Measurements from ENCODE around the gene ZMYM2. TPM values are rescaled to one million over a fixed set of nuclear protein-coding genes. Genes with fewer than 3 reads are reported as not detected.

The ZMYM2 gene
- total and polyA plus RNA-seq, 10 of the 15 experiments (the other 5 are each of a cell fraction or from before 2014, with no cell fraction given) = 9.5 to 60.4 (median 34.6) TPM

GRCh38 chr13:19957320-19958154 is 990 bp upstream of the ZMYM2 start (continued):
- TF ChIP-seq ELK1 (IDR thresholded peaks at IDR 0.05; ENCODE audit: low read depth, low read length) = no peak
- TF ChIP-seq CTCF (IDR thresholded peaks at IDR 0.05 in 2 of 3, conservative IDR thresholded peaks at IDR 0.05 in 1 of 3; ENCODE audit: control insufficient read depth in 2 of 3, extremely low read depth in 1 of 3, insufficient read depth in 1 of 3, low read depth in 3 of 3, low read length in 3 of 3) = peak; percentile 59 to 63 (median 60); a peak in 5 of 6 replicates
- TF ChIP-seq CEBPB (IDR thresholded peaks at IDR 0.05; ENCODE audit: borderline replicate concordance in 1 of 2, low read depth in 2 of 2, low read length in 2 of 2) = no peak
- TF ChIP-seq ZSCAN29 (IDR thresholded peaks at IDR 0.05) = peak; percentile 88
- TF ChIP-seq GABPA (IDR thresholded peaks at IDR 0.05; ENCODE audit: low read depth) = no peak
- no peak for TF ChIP-seq BMI1 (IDR thresholded peaks at IDR 0.05; ENCODE audit: borderline replicate concordance)
- TF ChIP-seq RUNX3 (IDR thresholded peaks at IDR 0.05; ENCODE audit: low read length) = peak; percentile 28
- no peak for TF ChIP-seq NFIC (IDR thresholded peaks at IDR 0.05; ENCODE audit: low read depth, low read length)
- peak; percentile 96 for TF ChIP-seq CREB1 (IDR thresholded peaks at IDR 0.05; ENCODE audit: low read depth)
- TF ChIP-seq HDAC6 (IDR thresholded peaks at IDR 0.05; ENCODE audit: unreplicated experiment) = no peak
- no peak for TF ChIP-seq IRF3 (IDR thresholded peaks at IDR 0.05)
- peak; percentile 75 for TF ChIP-seq MEF2B (IDR thresholded peaks at IDR 0.05; ENCODE audit: partially characterized antibody, poor library complexity, severe bottlenecking)
- TF ChIP-seq, protein P1, sequence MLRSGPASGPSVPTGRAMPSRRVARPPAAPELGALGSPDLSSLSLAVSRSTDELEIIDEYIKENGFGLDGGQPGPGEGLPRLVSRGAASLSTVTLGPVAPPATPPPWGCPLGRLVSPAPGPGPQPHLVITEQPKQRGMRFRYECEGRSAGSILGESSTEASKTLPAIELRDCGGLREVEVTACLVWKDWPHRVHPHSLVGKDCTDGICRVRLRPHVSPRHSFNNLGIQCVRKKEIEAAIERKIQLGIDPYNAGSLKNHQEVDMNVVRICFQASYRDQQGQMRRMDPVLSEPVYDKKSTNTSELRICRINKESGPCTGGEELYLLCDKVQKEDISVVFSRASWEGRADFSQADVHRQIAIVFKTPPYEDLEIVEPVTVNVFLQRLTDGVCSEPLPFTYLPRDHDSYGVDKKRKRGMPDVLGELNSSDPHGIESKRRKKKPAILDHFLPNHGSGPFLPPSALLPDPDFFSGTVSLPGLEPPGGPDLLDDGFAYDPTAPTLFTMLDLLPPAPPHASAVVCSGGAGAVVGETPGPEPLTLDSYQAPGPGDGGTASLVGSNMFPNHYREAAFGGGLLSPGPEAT (IDR thresholded peaks at IDR 0.05; ENCODE audit: low read depth) = peak; percentile 30; the same call in 1 of the 2 replicates
- no peak; the same call in 1 of the 2 replicates for TF ChIP-seq ZNF207 (IDR thresholded peaks at IDR 0.05; ENCODE audit: borderline replicate concordance)
- 0 out of 2 replicates have a peak, but pooled peaks have one; percentile 56 for TF ChIP-seq GATAD2B (conservative IDR thresholded peaks at IDR 0.05; ENCODE audit: low read depth)
- no peak for TF ChIP-seq RAD21 (IDR thresholded peaks at IDR 0.05; ENCODE audit: insufficient read depth, low read depth, low read length)
- TF ChIP-seq BRCA1 (IDR thresholded peaks at IDR 0.05; ENCODE audit: low read depth, low read length) = no peak
- TF ChIP-seq MTA2 (IDR thresholded peaks at IDR 0.05; ENCODE audit: low read depth) = peak; percentile 12; the same call in 1 of the 2 replicates
- TF ChIP-seq, protein P2, sequence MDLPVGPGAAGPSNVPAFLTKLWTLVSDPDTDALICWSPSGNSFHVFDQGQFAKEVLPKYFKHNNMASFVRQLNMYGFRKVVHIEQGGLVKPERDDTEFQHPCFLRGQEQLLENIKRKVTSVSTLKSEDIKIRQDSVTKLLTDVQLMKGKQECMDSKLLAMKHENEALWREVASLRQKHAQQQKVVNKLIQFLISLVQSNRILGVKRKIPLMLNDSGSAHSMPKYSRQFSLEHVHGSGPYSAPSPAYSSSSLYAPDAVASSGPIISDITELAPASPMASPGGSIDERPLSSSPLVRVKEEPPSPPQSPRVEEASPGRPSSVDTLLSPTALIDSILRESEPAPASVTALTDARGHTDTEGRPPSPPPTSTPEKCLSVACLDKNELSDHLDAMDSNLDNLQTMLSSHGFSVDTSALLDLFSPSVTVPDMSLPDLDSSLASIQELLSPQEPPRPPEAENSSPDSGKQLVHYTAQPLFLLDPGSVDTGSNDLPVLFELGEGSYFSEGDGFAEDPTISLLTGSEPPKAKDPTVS (IDR thresholded peaks at IDR 0.05; ENCODE audit: low read depth, low read length) = no peak
- TF ChIP-seq ATF7 (IDR thresholded peaks at IDR 0.05; ENCODE audit: low read depth) = 0 out of 2 replicates have a peak, but pooled peaks have one; percentile 31
- TF ChIP-seq NFYB (IDR thresholded peaks at IDR 0.05; ENCODE audit: insufficient read depth, low read depth, low read length) = no peak
